Measurements from ENCODE around the gene MAPK9. TPM values are rescaled to one million over a fixed set of nuclear protein-coding genes. Genes with fewer than 3 reads are reported as not detected.

MAPK9 gene
- total and polyA plus RNA-seq, 12 donors, result 11.9 to 66.6 (median 34.9) TPM

- 78 to 89% (median 85%) methylated on average over 6 to 8 of the region's 8 CpGs for WGBS, 4 donors
- intact Hi-C loops (cut with DNase I), result no loop called here
- H3K4me3 ChIP-seq, result no peak overlapping the region
- no peak for DNase-seq
- H3K4me1 ChIP-seq (replicated peaks in 1 of 2), result no peaks in the 10 kb centered on the region
- H3K27me3 ChIP-seq, result no peaks in the 10 kb centered on the region
- H3K9me3 ChIP-seq (replicated peaks in 1 of 3), result no peaks in the 10 kb centered on the region
- no peak overlapping the region for H3K27ac ChIP-seq
- no peaks in the 10 kb centered on the region for H3K36me3 ChIP-seq (replicated peaks in 1 of 2)
- TF ChIP-seq POLR2A (IDR thresholded peaks at IDR 0.05), result no peak
- TF ChIP-seq CTCF (IDR thresholded peaks at IDR 0.05), result no peak
Observed at GRCh38 chr5:180324601-180324950, 32.7 kb upstream of the MAPK9 start.

DNA sequence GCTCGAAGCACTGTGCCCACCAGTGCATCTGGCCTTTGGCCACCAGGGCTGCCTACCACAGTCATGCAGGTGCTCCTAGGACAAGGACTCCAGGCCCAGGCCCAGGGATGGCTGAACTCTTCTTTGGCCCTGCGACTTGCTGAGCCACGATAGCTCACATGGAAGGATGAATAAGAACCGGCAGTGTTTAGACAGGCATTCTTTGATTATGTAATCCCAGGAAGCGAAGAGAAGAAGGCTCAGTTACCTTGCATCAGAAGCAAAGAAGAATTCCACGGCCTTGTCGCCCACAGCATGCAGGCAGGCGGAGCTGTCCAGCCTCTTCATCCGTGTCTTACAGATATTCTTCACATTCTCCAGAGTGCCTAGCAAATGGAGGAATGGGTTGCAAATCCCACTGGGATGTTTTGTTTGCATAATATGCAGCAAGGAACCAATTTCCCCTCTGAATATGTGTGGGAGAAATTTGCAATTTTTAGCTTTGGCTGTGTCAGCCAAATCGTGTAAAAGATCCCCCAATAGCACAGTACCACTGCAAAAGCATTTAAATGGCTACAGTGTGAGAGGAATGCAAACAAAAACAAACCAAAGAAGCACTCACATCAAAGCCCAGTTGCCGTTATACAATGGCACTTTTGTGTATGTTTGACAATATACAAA lies 32.2 kb upstream of the MAPK9 start:
- TF ChIP-seq CTCF (IDR thresholded peaks at IDR 0.05), result no peak
- no peak for TF ChIP-seq POLR2A (IDR thresholded peaks at IDR 0.05)

GRCh38 chr5:180323160-180323559 lies 31.3 kb upstream of the MAPK9 start:
- intact Hi-C loops (cut with DNase I), result no loop called here
- no peaks in the 10 kb centered on the region for H3K4me1 ChIP-seq (replicated peaks in 1 of 2)
- 87 to 91% (median 90%) methylated on average over 14 of the region's 14 CpGs for WGBS, 4 donors
- H3K9me3 ChIP-seq (replicated peaks in 1 of 3), result no peaks in the 10 kb centered on the region
- H3K27me3 ChIP-seq, result no peaks in the 10 kb centered on the region
- H3K4me3 ChIP-seq, result no peak overlapping the region
- no peak for TF ChIP-seq CTCF (IDR thresholded peaks at IDR 0.05)
- TF ChIP-seq POLR2A (IDR thresholded peaks at IDR 0.05), result no peak
- DNase-seq, result no peak
- H3K36me3 ChIP-seq (replicated peaks in 1 of 2), result no peaks in the 10 kb centered on the region
- no peak overlapping the region for H3K27ac ChIP-seq

More for the DNA sequence above, 32.2 kb upstream of the MAPK9 start:
- peak in 1 of 7 donors; percentile 38 for DNase-seq
- no peaks in the 10 kb centered on the region for H3K27me3 ChIP-seq
- H3K4me3 ChIP-seq, result no peak overlapping the region
- intact Hi-C loops (cut with DNase I), result no loop called here
- H3K36me3 ChIP-seq (replicated peaks in 1 of 2), result no peaks in the 10 kb centered on the region
- H3K4me1 ChIP-seq (replicated peaks in 1 of 2), result no peaks in the 10 kb centered on the region
- H3K9me3 ChIP-seq (replicated peaks in 1 of 3), result no peaks in the 10 kb centered on the region
- no peak overlapping the region for H3K27ac ChIP-seq
- 75 to 81% (median 79%) methylated on average over 10 to 11 of the region's 11 CpGs for WGBS, 4 donors

DNA sequence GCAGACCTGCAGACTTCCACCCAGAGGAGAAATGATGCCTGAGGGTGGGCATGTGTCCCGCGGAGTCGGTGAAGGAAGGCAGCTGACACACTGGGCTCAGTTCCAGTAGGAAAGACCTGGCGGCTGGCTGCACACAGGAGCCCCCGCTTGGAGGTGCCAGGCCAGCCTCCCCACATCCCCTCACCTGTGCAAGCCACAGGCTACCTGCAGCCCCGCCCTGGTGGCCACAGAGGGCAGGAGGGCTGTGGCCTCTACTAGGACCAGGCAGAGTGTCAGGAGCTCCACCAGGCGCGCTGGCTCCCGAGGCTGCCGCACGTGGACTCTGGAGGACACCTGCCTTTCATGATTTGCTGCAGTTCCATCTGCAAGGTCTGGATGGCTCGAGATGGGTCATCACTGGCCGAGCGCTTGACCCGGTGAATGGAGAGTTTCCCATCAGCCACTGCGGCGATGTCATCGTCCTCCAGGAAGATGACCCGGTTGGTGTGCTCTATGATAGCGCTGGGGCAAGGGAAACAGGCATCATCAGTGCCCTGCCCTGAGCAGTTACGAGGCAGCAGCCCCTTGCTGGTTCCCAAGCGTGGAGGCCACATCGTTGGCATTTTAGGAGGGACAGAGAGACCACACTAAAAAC lies 26.7 kb upstream of the MAPK9 start:
- DNase-seq, result no peak
- Histone ChIP-seq H3K27ac (no peak overlapping the region), H3K9me3 (replicated peaks in 1 of 3) (no peaks in the 10 kb centered on the region), H3K4me1 (replicated peaks in 1 of 2) (no peaks in the 10 kb centered on the region), H3K36me3 (replicated peaks in 1 of 2) (no peaks in the 10 kb centered on the region), H3K4me3 (no peak overlapping the region), H3K27me3 (no peaks in the 10 kb centered on the region)
- no peak for TF ChIP-seq POLR2A (IDR thresholded peaks at IDR 0.05)
- no peak for TF ChIP-seq CTCF (IDR thresholded peaks at IDR 0.05)
- WGBS, 4 donors, result 91 to 97% (median 94%) methylated on average over 7 to 23 of the region's 23 CpGs
- intact Hi-C loops (cut with DNase I), result loop anchor here in 1 of 2 donors (10.0 kb wide), 1 partner anchor 184 kb away; no protein-coding TSS in a partner anchor

Measured in adrenal gland (tissue), 12 donors.